Kidney (tissue), 14 donors: ENCODE data around the gene ALK. TPM values are rescaled to one million over a fixed set of nuclear protein-coding genes. Genes with fewer than 3 reads are reported as not detected.

ENCODE experiments used
- DNase-seq, 5 donors: peaks; one replicate each; pipeline ENCODE4 v3.0.0-alpha.2; 2013 to 2020
- FAIRE-seq: peaks from 2 replicates; lab custom pipeline; 2012; peaks lifted over from hg19 to GRCh38; lab: Jason Lieb, UNC
- H3K27ac ChIP-seq, 2 donors: one replicate each; pipeline ENCODE4 v1.7.0; 2013; ENCODE audit warnings: low read depth in 2 of 2, low read length in 2 of 2, inconsistent platforms in 1 of 2
- H3K27me3 ChIP-seq: one replicate; pipeline ENCODE4 v1.7.1; 2013; ENCODE audit warnings: low read length, inconsistent platforms; ENCODE audit not compliant: control insufficient read depth, insufficient read depth
- H3K36me3 ChIP-seq, 3 donors: one replicate each; pipeline versions ENCODE4 v1.7.0 to v1.7.1; 2013; ENCODE audit warnings: low read length in 3 of 3, control low read depth in 1 of 3, inconsistent platforms in 1 of 3; ENCODE audit not compliant: insufficient read depth in 3 of 3, control insufficient read depth in 2 of 3
- H3K4me1 ChIP-seq, 3 donors: one replicate each; pipeline versions ENCODE4 v1.7.0 to v1.7.1; 2013; ENCODE audit warnings: low read length in 3 of 3, inconsistent platforms in 1 of 3, low read depth in 1 of 3; ENCODE audit not compliant: control insufficient read depth in 2 of 3, insufficient read depth in 2 of 3
- H3K4me3 ChIP-seq, 3 donors: one replicate each; pipeline versions ENCODE4 v1.7.0 to v1.8.1; 2013; ENCODE audit warnings: low read length in 3 of 3, control low read depth in 1 of 3, inconsistent platforms in 1 of 3
- H3K9ac ChIP-seq, 3 donors: one replicate each; pipeline versions ENCODE4 v1.7.0 to v1.7.1; 2013; ENCODE audit warnings: low read length in 3 of 3, control low read depth in 1 of 3, inconsistent platforms in 1 of 3
- H3K9me3 ChIP-seq, 3 donors: one replicate each; pipeline versions ENCODE4 v1.7.0 to v1.7.1; 2013; ENCODE audit warnings: low read length in 3 of 3, control low read depth in 1 of 3, inconsistent platforms in 1 of 3; ENCODE audit not compliant: control insufficient read depth in 2 of 3, insufficient read depth in 1 of 3
- intact Hi-C: fragments of 100-400 bp; cut with DNase I; formaldehyde crosslinking; loops from one replicate; pipeline ENCODE4 v1.11.1; 2022
- polyA plus RNA-seq: library from polyadenylated mRNA; stranded (reverse); fragments of 350-450 nt; fragmentation: Illumina TruSeq; extraction: RNeasy Lipid Tissue Mini Kit (QIAGEN cat#74804); gene quantifications from one replicate; pipeline ENCODE4 v1.2.3, GENCODE V29; 2014; ENCODE audit warnings: low read depth, low replicate concordance; ENCODE audit not compliant: insufficient read depth
- total RNA-seq: library from RNA; stranded (reverse); fragmentation: NEBNext Ultra II Directional; extraction: Animal tissue kit (Norgen Biotek cat#: 25700); gene quantifications from one replicate; pipeline ENCODE4 v1.2.1, GENCODE V29; 2021
- TF ChIP-seq, protein P1 (sequence below): IDR thresholded peaks from 3 replicates; pipeline ENCODE4 v1.5.1; 2012; ENCODE audit warnings: mild to moderate bottlenecking, moderate library complexity, borderline replicate concordance; ENCODE audit not compliant: insufficient read depth; ENCODE audit errors: extremely low read depth
- donor health status: control.
- donor health status: control.
- donor health status: control.
- donor health status: control.
- donor health status: control.
- donor health status: DM: yes; HTN: yes; CAD: no.
- donor health status: Normal renal cell carcinoma (clear cell type).

The ALK gene
- total and polyA plus RNA-seq, 2 donors from 2014 or later = 0.13 TPM; not detected in 1

DNA sequence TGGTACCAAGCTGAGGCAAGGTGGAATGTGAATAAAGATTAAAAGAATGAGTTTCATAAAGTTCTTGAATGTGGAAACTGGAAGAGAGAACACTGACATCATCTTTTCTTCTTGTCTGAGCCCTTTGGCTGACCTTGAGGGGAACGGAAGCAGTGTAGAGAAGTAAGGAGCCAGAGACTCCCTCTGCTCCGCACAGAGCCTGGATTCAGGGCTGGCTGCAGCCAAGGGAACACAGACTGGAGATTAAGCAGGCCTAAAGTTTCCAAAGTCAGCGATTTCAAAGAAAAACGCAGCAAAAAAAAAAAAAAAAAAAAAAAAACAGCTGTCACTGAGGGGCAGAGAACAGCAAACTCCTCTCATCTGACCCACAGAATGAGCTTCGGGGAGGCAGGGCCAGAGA is 19.3 kb upstream of the ALK start:
- no peak for DNase-seq
- intact Hi-C loops = no loop called here
- no peak for FAIRE-seq

DNA sequence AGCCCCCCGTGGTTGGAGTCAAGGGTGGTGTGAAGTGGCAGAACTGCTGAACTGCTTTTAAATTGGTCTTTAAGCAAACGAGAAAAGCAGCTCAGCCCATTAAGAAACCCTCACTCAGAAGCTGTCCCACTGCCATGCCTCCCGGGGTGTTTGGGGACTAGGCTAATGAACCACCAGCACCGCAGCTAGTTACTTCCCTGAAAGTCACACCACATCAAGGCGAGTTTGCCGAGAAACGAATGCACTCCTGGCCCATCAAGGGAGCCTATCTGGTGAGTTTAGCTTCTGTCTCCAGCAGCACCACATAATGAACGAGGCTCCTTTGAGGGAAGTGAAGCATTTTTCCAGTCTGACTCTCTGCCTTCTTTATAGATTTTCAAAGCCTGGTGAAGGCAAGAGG is 14.6 kb upstream of the ALK start:
- intact Hi-C loops = no loop called here
- H3K4me3 ChIP-seq = no peak overlapping the region
- H3K4me1 ChIP-seq = no peaks in the 10 kb centered on the region
- no peaks in the 10 kb centered on the region for H3K36me3 ChIP-seq
- no peak for DNase-seq
- no peak overlapping the region for H3K27ac ChIP-seq
- no peak for FAIRE-seq
- no peaks in the 10 kb centered on the region for H3K27me3 ChIP-seq
- TF ChIP-seq, protein P1, sequence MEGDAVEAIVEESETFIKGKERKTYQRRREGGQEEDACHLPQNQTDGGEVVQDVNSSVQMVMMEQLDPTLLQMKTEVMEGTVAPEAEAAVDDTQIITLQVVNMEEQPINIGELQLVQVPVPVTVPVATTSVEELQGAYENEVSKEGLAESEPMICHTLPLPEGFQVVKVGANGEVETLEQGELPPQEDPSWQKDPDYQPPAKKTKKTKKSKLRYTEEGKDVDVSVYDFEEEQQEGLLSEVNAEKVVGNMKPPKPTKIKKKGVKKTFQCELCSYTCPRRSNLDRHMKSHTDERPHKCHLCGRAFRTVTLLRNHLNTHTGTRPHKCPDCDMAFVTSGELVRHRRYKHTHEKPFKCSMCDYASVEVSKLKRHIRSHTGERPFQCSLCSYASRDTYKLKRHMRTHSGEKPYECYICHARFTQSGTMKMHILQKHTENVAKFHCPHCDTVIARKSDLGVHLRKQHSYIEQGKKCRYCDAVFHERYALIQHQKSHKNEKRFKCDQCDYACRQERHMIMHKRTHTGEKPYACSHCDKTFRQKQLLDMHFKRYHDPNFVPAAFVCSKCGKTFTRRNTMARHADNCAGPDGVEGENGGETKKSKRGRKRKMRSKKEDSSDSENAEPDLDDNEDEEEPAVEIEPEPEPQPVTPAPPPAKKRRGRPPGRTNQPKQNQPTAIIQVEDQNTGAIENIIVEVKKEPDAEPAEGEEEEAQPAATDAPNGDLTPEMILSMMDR = no peak
- H3K9me3 ChIP-seq = no peaks in the 10 kb centered on the region
- H3K9ac ChIP-seq = no peak overlapping the region

More for the DNA sequence above, 19.3 kb upstream of the ALK start:
- H3K27ac ChIP-seq = no peak overlapping the region
- H3K9ac ChIP-seq = no peak overlapping the region
- H3K36me3 ChIP-seq = no peaks in the 10 kb centered on the region
- TF ChIP-seq, protein P1 = no peak
- H3K4me1 ChIP-seq = no peaks in the 10 kb centered on the region
- H3K27me3 ChIP-seq = no peaks in the 10 kb centered on the region
- no peaks in the 10 kb centered on the region for H3K9me3 ChIP-seq
- H3K4me3 ChIP-seq = no peak overlapping the region

DNA sequence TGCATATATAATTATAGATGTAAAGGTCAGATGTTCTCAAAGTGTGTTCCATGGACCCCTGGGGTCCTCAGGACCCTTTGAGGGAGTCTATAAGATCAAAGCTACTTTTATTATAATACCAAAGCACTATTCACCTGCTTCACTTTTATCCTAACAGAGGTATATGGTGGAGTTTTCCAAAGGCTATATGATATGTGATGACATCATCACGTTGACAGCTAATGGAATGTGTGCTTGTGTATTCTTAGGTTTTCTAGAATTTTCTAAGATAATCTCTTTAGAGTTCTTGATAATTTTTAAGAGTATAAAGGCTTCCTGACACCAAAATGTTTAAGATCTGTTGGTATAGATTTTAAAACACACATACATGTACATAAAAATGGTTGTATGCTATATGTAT is 10.4 kb upstream of the ALK start:
- Histone ChIP-seq H3K36me3 (no peaks in the 10 kb centered on the region), H3K27me3 (no peaks in the 10 kb centered on the region), H3K9ac (no peak overlapping the region), H3K4me1 (no peaks in the 10 kb centered on the region), H3K4me3 (no peak overlapping the region), H3K9me3 (no peaks in the 10 kb centered on the region), H3K27ac (no peak overlapping the region)
- TF ChIP-seq, protein P1 = no peak
- DNase-seq (no peak), FAIRE-seq (no peak)
- intact Hi-C loops = no loop called here

DNA sequence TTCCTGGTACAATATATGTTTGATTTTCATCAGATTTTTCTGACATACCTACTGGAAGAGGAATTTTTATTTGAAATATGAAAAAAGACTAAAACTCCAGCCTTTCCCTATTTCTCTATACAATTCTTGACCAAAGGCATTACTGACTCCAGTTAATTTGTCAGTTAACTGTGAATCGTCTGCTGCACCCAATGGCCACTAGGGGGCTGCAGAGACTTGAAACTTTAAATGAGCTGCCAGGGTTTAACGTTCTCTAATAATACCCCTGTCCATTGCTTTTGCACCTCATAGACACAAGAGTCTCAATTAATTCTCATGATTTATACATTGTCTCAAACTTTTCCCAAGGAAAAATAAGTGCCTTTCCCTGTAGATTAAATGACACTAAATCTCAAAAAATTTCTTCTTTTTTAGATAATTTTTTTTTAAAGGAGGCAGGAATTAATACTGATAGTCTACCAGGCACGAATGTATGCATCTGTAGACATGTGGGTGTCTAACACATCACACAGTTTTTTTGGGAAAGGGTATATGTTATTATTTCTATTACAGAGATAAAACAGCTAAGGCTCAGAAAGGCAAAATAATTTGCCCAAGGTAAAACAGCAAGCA is 1.8 kb upstream of the ALK start:
- no peaks in the 10 kb centered on the region for H3K9me3 ChIP-seq
- FAIRE-seq (peak; percentile 51), DNase-seq (peak; percentile 63 to 90 (median 67))
- H3K36me3 ChIP-seq = no peaks in the 10 kb centered on the region
- intact Hi-C loops = no loop called here
- no peak overlapping the region for H3K4me3 ChIP-seq
- peaks cover 15% of the 10 kb centered on the region for H3K27me3 ChIP-seq
- H3K4me1 ChIP-seq = peaks cover 0 to 16% (median 0%) of the 10 kb centered on the region in 3 donors
- H3K27ac ChIP-seq = no peak overlapping the region
- H3K9ac ChIP-seq = no peak overlapping the region
- TF ChIP-seq, protein P1 = peak; percentile 92
